IMR-90 (cell line): ENCODE data around the gene KEAP1. TPM values are rescaled to one million over a fixed set of nuclear protein-coding genes. Genes with fewer than 3 reads are reported as not detected.

Source experiments
- ATAC-seq: fragments of 200-7000 bp; cut with Tn5 transposase; 2 replicates; pipeline ENCODE4 v1.9.1; 2020; ENCODE audit warnings: low read depth, mild to moderate bottlenecking, moderate library complexity
- BruUV-seq: library from RNA; stranded (reverse); fragments of 400-500 nt; replicated peaks from 2 replicates; lab custom pipeline; 2021; lab: Mats Ljungman, UMichigan
- CTCF ChIA-PET: fragments of 300-600 bp; formaldehyde crosslinking; extraction: SDS; loops from one replicate; lab custom pipeline; 2021; ENCODE audit warnings: antibody characterized with exemption; lab: Yijun Ruan, JAX
- POLR2A ChIA-PET: fragments of 300-600 bp; sonication (Branson Sonifier 250); formaldehyde crosslinking; loops from one replicate; lab custom pipeline; 2022; ENCODE audit warnings: antibody characterized with exemption; ENCODE audit not compliant: unreplicated experiment; lab: Charles Lee
- DNase-seq: peaks from one replicate; pipeline ENCODE4 v3.0.0; 2013
- H2AFZ ChIP-seq: replicated peaks from 2 replicates; pipeline ENCODE3; 2013; ENCODE audit warnings: low read length, mild to moderate bottlenecking; ENCODE audit not compliant: poor library complexity
- H2AK5ac ChIP-seq: 2 replicates; pipeline ENCODE4 v1.6.1; 2013; ENCODE audit warnings: low read depth, low read length, inconsistent platforms
- H2AK9ac ChIP-seq: replicated peaks from 2 replicates; pipeline ENCODE3; 2013; ENCODE audit warnings: mild to moderate bottlenecking, low read depth, low read length, moderate library complexity; ENCODE audit not compliant: poor library complexity
- H2BK120ac ChIP-seq: 2 replicates; pipeline ENCODE4 v1.6.1; 2013; ENCODE audit warnings: low read depth, low read length, inconsistent platforms
- H2BK15ac ChIP-seq: 3 replicates; pipeline ENCODE4 v1.6.1; 2013; ENCODE audit warnings: low read depth, low read length, inconsistent platforms
- H2BK20ac ChIP-seq: 2 replicates; pipeline ENCODE4 v1.6.1; 2013; ENCODE audit warnings: low read depth, mild to moderate bottlenecking, inconsistent platforms, low read length, moderate library complexity
- H2BK5ac ChIP-seq: 2 replicates; pipeline ENCODE4 v1.6.1; 2013; ENCODE audit warnings: mild to moderate bottlenecking, low read depth, low read length, inconsistent platforms; ENCODE audit not compliant: poor library complexity, severe bottlenecking
- H3K14ac ChIP-seq: replicated peaks from 2 replicates; pipeline ENCODE4 v1.6.1; 2013; ENCODE audit warnings: low read depth, low read length, inconsistent platforms
- H3K18ac ChIP-seq: 2 replicates; pipeline ENCODE4 v1.6.1; 2013; ENCODE audit warnings: low read depth, low read length, control low read depth
- H3K23ac ChIP-seq: 2 replicates; pipeline ENCODE4 v1.6.1; 2013; ENCODE audit warnings: low read depth, low read length, inconsistent platforms
- H3K27ac ChIP-seq: 2 replicates; pipeline ENCODE4 v1.5.1; 2013; ENCODE audit warnings: mild to moderate bottlenecking, control low read depth, low read length; ENCODE audit not compliant: insufficient read depth
- H3K27me3 ChIP-seq: 2 replicates; pipeline ENCODE4 v1.6.1; 2013; ENCODE audit warnings: low read length; ENCODE audit not compliant: control insufficient read depth, insufficient read depth
- H3K36me3 ChIP-seq: 2 replicates; pipeline ENCODE4 v1.6.1; 2013; ENCODE audit warnings: low read length, mixed read lengths; ENCODE audit not compliant: control insufficient read depth, insufficient read depth
- H3K4ac ChIP-seq: 2 replicates; pipeline ENCODE4 v1.6.1; 2013; ENCODE audit warnings: low read depth, low read length, inconsistent platforms
- H3K4me1 ChIP-seq: 2 replicates; pipeline ENCODE4 v1.6.1; 2013; ENCODE audit warnings: low read length, mixed read lengths; ENCODE audit not compliant: control insufficient read depth, insufficient read depth
- H3K4me2 ChIP-seq: 2 replicates; pipeline ENCODE4 v1.6.1; 2013; ENCODE audit warnings: low read depth, mild to moderate bottlenecking, control low read depth, low read length, moderate library complexity
- H3K4me3 ChIP-seq: 2 replicates; pipeline ENCODE4 v1.5.1; 2013; ENCODE audit warnings: low read depth, mild to moderate bottlenecking, control low read depth, low read length, moderate library complexity; ENCODE audit not compliant: insufficient read depth
- H3K56ac ChIP-seq: 2 replicates; pipeline ENCODE4 v1.6.1; 2013; ENCODE audit warnings: low read length, inconsistent platforms; ENCODE audit not compliant: insufficient read depth; ENCODE audit errors: extremely low read depth
- H3K79me1 ChIP-seq, 2 experiments: 2 replicates each; pipeline ENCODE4 v1.6.1; 2013; ENCODE audit warnings: low read length in 2 of 2, inconsistent platforms in 1 of 2, low read depth in 1 of 2
- H3K9ac ChIP-seq: 2 replicates; pipeline ENCODE4 v1.6.1; 2013; ENCODE audit warnings: low read depth, low read length, control low read depth
- H3K9me1 ChIP-seq: 2 replicates; pipeline ENCODE4 v1.6.1; 2013; ENCODE audit warnings: low read length, inconsistent platforms; ENCODE audit not compliant: insufficient read depth
- H3K9me3 ChIP-seq: 2 replicates; pipeline ENCODE4 v1.6.1; 2013; ENCODE audit warnings: low read length; ENCODE audit not compliant: control insufficient read depth, insufficient read depth
- H4K20me1 ChIP-seq: 2 replicates; pipeline ENCODE4 v1.6.1; 2013; ENCODE audit warnings: low read length, inconsistent platforms; ENCODE audit not compliant: insufficient read depth
- H4K5ac ChIP-seq: 2 replicates; pipeline ENCODE4 v1.6.1; 2013; ENCODE audit warnings: mild to moderate bottlenecking, low read depth, low read length, control low read depth
- H4K8ac ChIP-seq, 2 experiments: 2 replicates each; pipeline ENCODE4 v1.6.1; 2013; ENCODE audit warnings: low read depth in 2 of 2, low read length in 2 of 2, control low read depth in 1 of 2, inconsistent platforms in 1 of 2
- H4K91ac ChIP-seq: 2 replicates; pipeline ENCODE4 v1.6.1; 2013; ENCODE audit warnings: low read depth, low read length, inconsistent platforms; ENCODE audit not compliant: insufficient read depth
- BHLHE40 ChIP-seq: fragments of 150-350 bp; IDR thresholded peaks from 2 replicates; pipeline ENCODE4 v1.6.1; 2016; ENCODE audit warnings: mild to moderate bottlenecking, low read depth, low read length
- CEBPB ChIP-seq: IDR thresholded peaks from 2 replicates; pipeline ENCODE4 v1.6.1; 2012; ENCODE audit warnings: low read depth, low read length, improper control_type of control experiment
- CHD1 ChIP-seq: IDR thresholded peaks from 2 replicates; pipeline ENCODE4 v1.6.1; 2012; ENCODE audit warnings: low read depth, low read length, improper control_type of control experiment
- FOS ChIP-seq: fragments of 150-350 bp; IDR thresholded peaks from 2 replicates; pipeline ENCODE4 v1.6.1; 2016; ENCODE audit warnings: low read depth, low read length
- MAFK ChIP-seq: IDR thresholded peaks from 2 replicates; pipeline ENCODE4 v1.6.1; 2012; ENCODE audit warnings: low read depth, low read length, improper control_type of control experiment
- MAZ ChIP-seq: IDR thresholded peaks from 2 replicates; pipeline ENCODE4 v1.6.1; 2012; ENCODE audit warnings: low read depth, mild to moderate bottlenecking, low read length, improper control_type of control experiment, moderate library complexity, borderline replicate concordance
- MXI1 ChIP-seq: IDR thresholded peaks from 2 replicates; pipeline ENCODE4 v1.6.1; 2012; ENCODE audit warnings: low read depth, mild to moderate bottlenecking, low read length, moderate library complexity, borderline replicate concordance
- NFE2L2 ChIP-seq: fragments of 150-350 bp; IDR thresholded peaks from 2 replicates; pipeline ENCODE4 v1.6.1; 2016; ENCODE audit warnings: low read depth, mild to moderate bottlenecking, low read length
- POLR2A ChIP-seq: IDR thresholded peaks from 2 replicates; pipeline ENCODE4 v1.6.1; 2012; ENCODE audit warnings: mild to moderate bottlenecking, low read depth, low read length
- RAD21 ChIP-seq: IDR thresholded peaks from 2 replicates; pipeline ENCODE4 v1.6.1; 2012; ENCODE audit warnings: low read length, improper control_type of control experiment
- RCOR1 ChIP-seq: IDR thresholded peaks from 2 replicates; pipeline ENCODE4 v1.6.1; 2012; ENCODE audit warnings: mild to moderate bottlenecking, low read length, improper control_type of control experiment; ENCODE audit not compliant: insufficient replicate concordance
- RFX5 ChIP-seq: IDR thresholded peaks from 2 replicates; pipeline ENCODE4 v1.8.0; 2012; ENCODE audit warnings: low read depth, mild to moderate bottlenecking, low read length, moderate library complexity
- SMC3 ChIP-seq: fragments of 150-350 bp; IDR thresholded peaks from 2 replicates; pipeline ENCODE4 v1.6.1; 2016; ENCODE audit warnings: low read depth, mild to moderate bottlenecking, antibody characterized with exemption, low read length, moderate library complexity
- USF2 ChIP-seq: fragments of 150-350 bp; IDR thresholded peaks from 2 replicates; pipeline ENCODE4 v1.6.1; 2017; ENCODE audit warnings: mild to moderate bottlenecking, antibody characterized with exemption, low read length, low read depth
- WGBS, 2 experiments: methylation state at CpG; one replicate each; pipeline versions ENCODE4 v1.1.5 to v1.1.7; 2013; ENCODE audit warnings: missing lambda C conversion rate in 2 of 2; ENCODE audit not compliant: insufficient read length in 1 of 2; ENCODE audit errors: extremely low coverage in 2 of 2; 5-methylcytosine and 5-hydroxymethylcytosine counted together
- dilution Hi-C: fragments of 300-500 bp; cut with HindIII; formaldehyde crosslinking; loops from one replicate; pipeline ENCODE4 v1.14.3; 2018; ENCODE audit warnings: low sequenced_read_pairs; ENCODE audit not compliant: unreplicated experiment
- in situ Hi-C: fragments of 300-500 bp; cut with MboI; formaldehyde crosslinking; loops from 3 replicates; pipeline ENCODE4 v1.14.3; 2019; ENCODE audit warnings: low sequenced_read_pairs, inconsistent platforms, mixed read lengths
- intact Hi-C: fragments of 100-400 bp; cut with micrococcal nuclease; formaldehyde crosslinking; loops from 2 replicates; pipeline ENCODE4 v1.10.0; 2022
- polyA plus RNA-seq, 3 experiments: library from polyadenylated mRNA; depleted of rRNA; stranded (reverse); fragments of >200 nt; gene quantifications; 2 replicates each; pipeline ENCODE4 v1.2.3, GENCODE V29; 2012; ENCODE audit warnings: low replicate concordance in 1 of 3
- total RNA-seq: library from RNA; depleted of rRNA; stranded (reverse); fragments of >200 nt; gene quantifications from 2 replicates; pipeline ENCODE4 v1.2.3, GENCODE V29; 2012
- TF ChIP-seq, protein P1 (sequence below): fragments of 150-350 bp; IDR thresholded peaks from 2 replicates; pipeline ENCODE4 v1.6.1; 2016; ENCODE audit warnings: low read depth, mild to moderate bottlenecking, low read length, moderate library complexity, borderline replicate concordance
- TF ChIP-seq, protein P2 (sequence below): conservative IDR thresholded peaks from 2 replicates; pipeline ENCODE4 v1.5.1; 2012; ENCODE audit warnings: mild to moderate bottlenecking, low read depth, low read length, improper control_type of control experiment

Gene KEAP1
- total and polyA plus RNA-seq, 2 of the 4 experiments (the other 2 are of a cell fraction) = 63.4 to 81.6 TPM

- Histone ChIP-seq H3K27me3 (no peaks in the 10 kb centered on the region), H3K9me1 (0 out of 2 replicates have a peak, but pooled peaks cover 4% of the 10 kb centered on the region), H4K91ac (no peak overlapping the region), H3K4me1 (peaks cover 3% of the 10 kb centered on the region), H3K14ac (no peak overlapping the region), H3K18ac (no peak overlapping the region), H2BK120ac (no peak overlapping the region), H4K20me1 (no peaks in the 10 kb centered on the region), H3K36me3 (no peaks in the 10 kb centered on the region; the same call in 1 of the 2 replicates), H4K5ac (no peak overlapping the region), H3K9me3 (no peaks in the 10 kb centered on the region), H3K56ac (no peak overlapping the region), H3K9ac (no peak overlapping the region), H4K8ac (0 out of 4 replicates have a peak overlapping the region, but pooled peaks of 1 of the 2 experiments have one; percentile 27), H3K27ac (no peak overlapping the region), H3K79me1 (no peaks in the 10 kb centered on the region), H2AFZ (peak overlapping the region; percentile 4), H2BK20ac (no peak overlapping the region), H3K4ac (no peak overlapping the region), H2AK9ac (no peak overlapping the region), H2BK15ac (no peak overlapping the region), H2BK5ac (no peak overlapping the region), H3K4me3 (peak overlapping the region; percentile 9; the same call in 1 of the 2 replicates), H3K4me2 (peak overlapping the region; percentile 72; the same call in 1 of the 2 replicates), H3K23ac (no peak overlapping the region; the same call in 1 of the 2 replicates), H2AK5ac (no peak overlapping the region)
- peak; percentile 9 for ATAC-seq
- in situ Hi-C loops (no loop called here), dilution Hi-C loops (no loop called here), intact Hi-C loops (no loop called here)
- no TSS peak for BruUV-seq
- no CpG with 5 or more reads among the region's 5 CpGs for WGBS, 2 experiments
- POLR2A ChIA-PET = no interaction called here
- CTCF ChIA-PET = interaction anchor here (0.6 kb wide), 2 partner anchors 50 to 297 kb away, joined by 3 read pairs; no protein-coding TSS in a partner anchor
- TF ChIP-seq SMC3 (no peak), MAZ (no peak), USF2 (no peak), RAD21 (no peak), NFE2L2 (no peak), MXI1 (no peak), CHD1 (no peak), RFX5 (no peak), MAFK (no peak), BHLHE40 (no peak), FOS (no peak), CEBPB (no peak), POLR2A (no peak), RCOR1 (no peak)
- TF ChIP-seq, protein P1, sequence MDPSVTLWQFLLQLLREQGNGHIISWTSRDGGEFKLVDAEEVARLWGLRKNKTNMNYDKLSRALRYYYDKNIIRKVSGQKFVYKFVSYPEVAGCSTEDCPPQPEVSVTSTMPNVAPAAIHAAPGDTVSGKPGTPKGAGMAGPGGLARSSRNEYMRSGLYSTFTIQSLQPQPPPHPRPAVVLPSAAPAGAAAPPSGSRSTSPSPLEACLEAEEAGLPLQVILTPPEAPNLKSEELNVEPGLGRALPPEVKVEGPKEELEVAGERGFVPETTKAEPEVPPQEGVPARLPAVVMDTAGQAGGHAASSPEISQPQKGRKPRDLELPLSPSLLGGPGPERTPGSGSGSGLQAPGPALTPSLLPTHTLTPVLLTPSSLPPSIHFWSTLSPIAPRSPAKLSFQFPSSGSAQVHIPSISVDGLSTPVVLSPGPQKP = no peak
- TF ChIP-seq, protein P2, sequence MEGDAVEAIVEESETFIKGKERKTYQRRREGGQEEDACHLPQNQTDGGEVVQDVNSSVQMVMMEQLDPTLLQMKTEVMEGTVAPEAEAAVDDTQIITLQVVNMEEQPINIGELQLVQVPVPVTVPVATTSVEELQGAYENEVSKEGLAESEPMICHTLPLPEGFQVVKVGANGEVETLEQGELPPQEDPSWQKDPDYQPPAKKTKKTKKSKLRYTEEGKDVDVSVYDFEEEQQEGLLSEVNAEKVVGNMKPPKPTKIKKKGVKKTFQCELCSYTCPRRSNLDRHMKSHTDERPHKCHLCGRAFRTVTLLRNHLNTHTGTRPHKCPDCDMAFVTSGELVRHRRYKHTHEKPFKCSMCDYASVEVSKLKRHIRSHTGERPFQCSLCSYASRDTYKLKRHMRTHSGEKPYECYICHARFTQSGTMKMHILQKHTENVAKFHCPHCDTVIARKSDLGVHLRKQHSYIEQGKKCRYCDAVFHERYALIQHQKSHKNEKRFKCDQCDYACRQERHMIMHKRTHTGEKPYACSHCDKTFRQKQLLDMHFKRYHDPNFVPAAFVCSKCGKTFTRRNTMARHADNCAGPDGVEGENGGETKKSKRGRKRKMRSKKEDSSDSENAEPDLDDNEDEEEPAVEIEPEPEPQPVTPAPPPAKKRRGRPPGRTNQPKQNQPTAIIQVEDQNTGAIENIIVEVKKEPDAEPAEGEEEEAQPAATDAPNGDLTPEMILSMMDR = no peak
- DNase-seq = peak; percentile 36
These were observed 24.7 kb downstream of the KEAP1 start for GRCh38 chr19:10478476-10478875.
